Activated CD8-positive, alpha-beta memory T cell treated with anti-CD3 and anti-CD28 coated beads for 1 hour (primary cell): ENCODE results near the gene STARD10.

ENCODE experiments used
- DNase-seq, 2 donors: peaks; one replicate each; pipeline ENCODE4 v3.0.0-alpha.2; 2020; ENCODE audit warnings: low read depth in 1 of 2; ENCODE audit errors: extremely low read depth in 1 of 2

The STARD10 gene

GRCh38 chr11:72732329-72732728 lies 61.5 kb downstream of the STARD10 start:
- DNase-seq: no peak

GRCh38 chr11:72730737-72731136 lies 63.1 kb downstream of the STARD10 start:
- DNase-seq: no peak

- DNase-seq: no peak
These were observed 63.6 kb downstream of the STARD10 start for GRCh38 chr11:72730243-72730642.

DNA sequence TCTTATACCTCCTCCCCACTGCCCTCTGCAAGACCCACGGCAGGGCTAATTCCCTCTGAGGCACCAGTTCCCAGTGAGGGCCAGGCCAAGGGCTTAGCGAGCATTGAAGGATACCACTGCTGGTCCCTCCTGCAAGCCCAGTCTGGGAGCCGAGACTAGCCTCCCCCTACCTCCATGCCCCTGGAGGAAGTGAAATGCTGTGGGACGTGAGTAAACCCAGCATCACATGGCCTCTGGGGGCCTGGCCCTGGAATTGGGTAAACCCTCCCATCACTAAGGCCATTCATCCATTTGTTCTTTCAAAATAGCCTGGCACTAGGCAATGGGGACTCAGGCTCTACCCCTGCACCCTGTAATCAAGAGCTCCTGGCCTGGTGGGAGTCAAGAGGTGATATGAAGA lies 66.3 kb downstream of the STARD10 start:
- DNase-seq: no peak

DNA sequence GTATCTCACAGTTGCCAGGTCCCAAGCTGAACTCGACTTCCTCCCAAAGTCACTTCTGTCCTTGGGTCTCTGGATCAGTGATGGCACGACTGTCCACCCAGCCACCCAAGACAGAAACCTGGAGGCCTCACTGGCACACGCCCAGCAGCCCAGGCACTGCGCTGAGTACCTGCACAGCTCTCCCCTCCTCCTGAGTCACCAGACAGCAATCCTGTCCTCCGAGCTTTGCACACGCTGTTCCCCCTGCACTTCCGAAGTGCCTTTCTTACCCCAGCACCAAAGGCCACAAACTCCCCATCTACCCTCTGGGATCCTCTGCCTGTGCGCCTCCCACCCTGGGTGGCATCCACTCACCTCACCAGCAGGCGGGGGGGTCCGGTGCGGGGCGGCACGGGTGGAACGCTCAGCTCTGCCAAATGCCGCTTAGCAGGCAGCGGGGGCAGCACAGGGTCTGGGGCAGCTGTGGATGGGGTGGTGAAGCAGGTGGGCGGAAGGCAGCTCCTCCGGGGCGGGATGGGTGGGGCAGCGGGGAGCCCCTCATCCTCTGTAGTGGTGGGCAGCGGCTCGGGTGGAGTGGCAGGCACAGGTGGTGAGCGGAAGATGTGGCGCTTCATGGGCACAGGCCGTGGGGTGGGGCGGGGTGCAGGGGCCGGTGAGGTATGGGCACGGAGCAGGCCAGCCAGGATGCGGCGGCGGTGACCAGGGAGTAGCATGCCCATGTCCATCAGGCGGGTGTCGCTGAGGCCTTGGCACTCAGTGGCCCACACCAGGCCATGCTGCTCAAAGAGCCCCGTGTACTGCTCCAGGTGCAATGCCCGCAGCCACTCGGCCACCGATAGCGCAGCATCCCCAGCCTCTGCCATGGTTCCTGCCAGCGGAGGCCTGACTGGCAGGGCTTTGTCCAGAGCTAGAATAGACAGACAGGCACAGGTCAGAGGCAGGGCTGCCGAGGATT lies 67.3 kb downstream of the STARD10 start:
- DNase-seq: no peak

- no peak for DNase-seq
These were observed 68.2 kb downstream of the STARD10 start for GRCh38 chr11:72725724-72726028.

DNA sequence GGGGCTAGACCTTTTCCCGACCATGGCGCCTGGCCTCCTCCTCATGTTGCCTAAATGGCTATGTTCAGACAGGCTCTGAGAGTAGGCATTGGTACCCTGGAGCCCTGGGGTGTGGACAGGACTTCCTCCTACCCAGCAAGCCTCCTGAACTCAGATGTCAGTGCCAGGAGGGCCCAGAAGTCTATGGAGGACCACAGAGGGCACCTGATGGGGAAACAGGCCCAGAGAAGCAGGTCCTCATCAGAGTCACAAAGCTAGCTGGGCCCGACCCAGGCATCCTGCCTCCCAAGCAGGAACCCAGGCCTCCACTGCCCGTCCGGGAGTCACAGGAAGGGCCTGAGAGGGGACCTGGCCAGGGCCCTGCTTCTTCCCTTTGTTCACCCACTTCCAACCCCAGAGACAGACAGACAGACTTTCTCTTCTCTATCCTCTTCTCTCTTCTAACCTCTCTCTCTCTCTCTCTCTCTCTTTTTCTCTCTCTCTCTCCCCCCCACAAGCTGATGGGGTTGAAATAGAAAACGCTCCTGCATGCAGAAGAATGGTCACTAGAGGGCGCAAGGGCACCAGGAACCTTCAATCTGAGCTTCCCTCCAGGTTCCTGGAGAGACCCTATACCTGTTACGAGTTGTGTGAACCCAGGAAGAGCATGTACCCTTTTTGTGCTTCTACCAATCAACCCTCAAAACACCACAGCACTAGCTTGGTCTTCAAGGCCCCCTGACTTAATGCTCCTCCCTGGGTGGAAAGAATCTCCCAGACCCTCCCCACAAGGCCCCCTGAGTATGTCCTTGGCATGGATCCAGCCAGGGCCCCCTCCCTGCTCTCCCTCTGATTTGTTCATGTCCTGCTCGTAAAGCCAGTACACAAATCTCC lies 68.8 kb downstream of the STARD10 start:
- DNase-seq: peak; percentile 57 to 66

DNA sequence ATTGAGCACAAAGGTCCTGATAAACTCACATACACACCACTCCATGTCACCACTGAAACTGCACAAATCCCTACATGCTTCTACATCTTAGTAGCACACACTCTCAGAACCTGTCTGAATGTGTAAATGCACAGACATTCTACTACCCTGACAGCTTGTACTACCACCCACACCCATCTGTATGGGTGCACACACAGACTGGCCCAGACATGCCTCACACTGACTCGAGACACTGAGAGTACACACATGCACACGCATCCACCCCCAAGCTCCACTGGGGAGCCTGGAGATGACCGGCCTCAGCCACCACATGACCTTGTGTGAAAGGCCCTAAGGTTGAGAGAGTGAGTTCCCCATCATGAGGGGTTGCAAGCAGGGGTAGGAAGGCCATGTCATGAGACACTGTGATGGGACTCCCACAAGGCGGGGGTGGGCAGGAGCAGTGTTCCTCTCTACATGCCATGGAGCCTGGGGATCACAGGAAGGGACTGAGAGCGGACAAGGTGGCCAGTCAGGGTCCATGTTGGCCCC lies 69.8 kb downstream of the STARD10 start:
- no peak for DNase-seq

DNA sequence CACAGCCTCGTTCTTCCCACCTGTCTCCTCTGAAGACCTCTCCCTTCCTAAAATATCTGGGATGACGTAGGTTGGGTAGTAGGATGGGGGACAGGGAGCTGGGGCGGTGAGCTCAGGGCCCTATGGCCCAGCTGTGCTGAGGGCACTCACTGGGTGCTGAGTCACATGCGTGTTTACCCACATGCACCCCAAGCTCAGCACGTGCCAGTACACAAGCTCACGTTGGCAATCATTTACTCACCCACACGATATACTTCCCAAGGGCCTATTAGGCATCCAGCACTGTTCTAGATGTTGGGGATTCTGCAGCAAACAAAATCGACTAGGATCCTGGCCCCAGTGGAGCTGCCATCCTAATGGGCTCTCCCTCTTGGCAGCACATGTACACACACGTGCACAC lies 70.3 kb downstream of the STARD10 start:
- no peak for DNase-seq

GRCh38 chr11:72722050-72722748 lies 71.6 kb downstream of the STARD10 start:
- DNase-seq: peak; percentile 58 to 64

DNA sequence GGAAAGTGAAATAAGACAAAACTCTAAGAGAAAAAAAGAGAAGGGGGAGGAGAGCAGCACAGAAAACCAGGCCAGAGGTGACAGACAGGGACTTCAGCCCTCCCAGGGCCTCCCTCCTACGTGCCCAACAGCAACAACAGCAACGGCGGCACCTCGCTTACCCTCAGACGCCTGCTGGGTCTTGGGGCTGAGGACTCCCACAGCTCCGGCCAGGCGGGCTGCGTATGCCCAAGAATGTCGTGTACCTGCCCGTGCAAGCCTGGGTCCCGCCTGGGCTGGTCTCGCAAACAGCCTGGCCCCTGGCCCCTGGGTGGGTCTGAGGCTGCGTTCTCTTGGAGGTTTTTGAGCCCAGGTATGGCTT lies 72.2 kb downstream of the STARD10 start:
- DNase-seq: no peak

- no peak for DNase-seq
These were observed 72.6 kb downstream of the STARD10 start for GRCh38 chr11:72721276-72721675.

GRCh38 chr11:72720784-72721183 lies 73.1 kb downstream of the STARD10 start:
- no peak for DNase-seq

- no peak for DNase-seq
These were observed 73.8 kb downstream of the STARD10 start for GRCh38 chr11:72720047-72720446.

DNA sequence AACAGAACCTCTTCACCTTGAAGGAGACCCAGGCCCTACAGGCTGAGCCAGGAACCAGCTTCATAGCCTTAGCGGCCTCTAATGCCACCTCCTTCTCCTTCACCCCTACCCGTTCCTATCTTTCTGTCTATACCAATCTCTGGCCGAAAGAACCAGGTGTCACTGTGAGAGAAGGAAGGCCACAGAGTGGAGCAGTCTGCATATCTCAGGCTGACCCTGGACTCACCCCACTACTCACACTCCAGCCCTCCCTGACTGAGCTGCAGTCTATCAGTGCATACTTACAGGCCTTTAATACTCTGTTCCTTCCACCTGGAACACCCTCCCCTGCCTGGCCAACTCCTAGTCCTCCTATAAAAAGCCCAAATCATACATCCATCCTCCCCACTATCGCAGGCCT lies 74.3 kb downstream of the STARD10 start:
- DNase-seq: no peak

DNA sequence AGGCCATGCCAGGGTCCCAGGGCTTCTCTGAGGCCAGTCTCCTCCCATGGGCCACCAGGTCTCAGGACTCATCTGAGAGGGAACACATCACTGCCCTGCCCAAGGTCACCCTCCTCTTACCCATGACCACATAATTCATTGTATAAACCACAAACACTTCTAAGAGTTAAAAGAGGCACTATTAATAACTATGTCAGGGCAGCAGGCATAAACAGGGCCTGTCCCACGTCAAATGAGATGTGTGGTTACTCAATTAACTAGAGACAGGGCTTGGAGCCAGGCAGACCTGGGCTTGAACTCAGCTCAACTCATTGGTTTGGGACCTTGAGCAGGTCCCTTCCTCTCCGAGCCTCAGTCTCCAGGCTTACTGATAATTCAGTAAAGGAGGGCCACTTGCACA lies 74.7 kb downstream of the STARD10 start:
- DNase-seq: no peak

GRCh38 chr11:72718101-72718501 lies 75.7 kb downstream of the STARD10 start:
- DNase-seq: no peak

DNA sequence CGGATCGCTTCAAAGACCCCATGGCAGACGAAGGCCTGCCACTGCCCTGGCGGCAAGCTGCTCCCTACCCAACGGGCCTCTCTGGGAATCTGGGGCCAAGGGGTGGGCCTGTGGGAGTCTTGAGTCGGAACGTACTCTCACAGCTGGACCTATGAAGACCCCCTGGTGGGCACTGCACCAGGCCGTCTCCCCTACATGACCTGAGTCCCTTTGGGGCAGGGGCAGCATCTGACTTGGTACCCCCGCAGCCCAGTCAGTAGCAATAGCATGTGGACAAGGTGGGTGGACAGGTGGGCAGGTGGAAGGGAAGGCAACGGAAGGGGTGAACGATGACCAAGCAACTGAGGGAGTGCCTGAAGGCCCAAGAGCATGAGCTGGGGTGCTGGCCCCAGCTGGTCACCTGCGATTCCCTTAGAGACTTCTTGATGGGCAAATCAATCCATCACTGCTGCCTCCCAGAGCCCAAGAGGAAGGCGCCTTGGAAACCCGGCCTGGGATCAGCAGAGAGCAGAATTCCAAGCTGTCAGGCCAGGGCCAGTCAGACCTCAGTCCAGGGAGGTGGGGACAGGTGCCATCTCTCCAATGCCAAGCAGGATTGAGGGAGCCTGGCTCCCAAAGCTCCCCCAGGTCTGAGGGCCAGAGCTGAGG lies 76.9 kb downstream of the STARD10 start:
- DNase-seq: no peak

DNA sequence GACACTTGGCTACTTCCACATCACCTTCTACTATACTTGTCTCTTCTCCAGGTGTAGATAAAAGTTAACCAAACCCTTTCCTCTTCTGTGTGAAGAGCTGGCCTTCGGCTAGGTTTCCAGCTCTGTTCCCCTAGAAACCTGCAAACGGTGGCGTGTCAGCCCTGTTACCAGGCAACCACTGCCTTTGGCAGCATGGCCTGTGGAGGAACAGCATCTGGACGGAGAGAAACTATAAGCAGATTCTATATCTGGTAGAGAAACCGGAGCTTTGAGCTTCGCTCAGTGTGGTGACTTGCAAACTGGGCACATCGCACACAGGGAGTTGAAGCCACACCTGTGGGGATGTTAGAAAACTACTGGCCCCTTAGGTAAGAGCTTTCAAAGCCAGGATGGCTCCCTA lies 77.6 kb downstream of the STARD10 start:
- no peak for DNase-seq

DNA sequence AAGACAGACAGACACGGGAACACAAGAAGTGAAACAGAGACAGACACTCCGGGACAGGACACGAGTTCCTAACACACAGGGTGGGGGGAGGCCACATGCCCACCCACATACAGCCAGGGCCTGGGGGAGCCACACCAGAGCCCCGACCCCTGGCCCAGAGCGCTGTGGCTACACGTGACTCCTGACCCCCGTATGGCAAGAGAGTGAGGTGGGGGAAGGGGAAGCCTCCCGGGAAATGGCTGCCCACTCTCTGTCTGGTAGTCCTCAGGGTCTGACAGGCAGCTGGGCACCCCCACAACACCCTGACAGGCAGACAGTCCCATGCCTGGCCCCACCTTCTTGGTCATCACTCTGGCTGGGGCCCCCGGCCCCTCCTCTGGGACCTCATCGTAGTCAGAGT lies 81.0 kb downstream of the STARD10 start:
- DNase-seq: no peak
